Midbrain (tissue), 1 donor: ENCODE results near the gene VAV1.
"Not testable (repeated sequence)": the region's sequence is repeated elsewhere in the genome, so short reads cannot be mapped to it uniquely, and the experiment has no call there.

Source experiments
- DNase-seq: peaks from one replicate; lab custom pipeline; 2025; lab: John Stamatoyannopoulos, UW

VAV1 gene

DNA sequence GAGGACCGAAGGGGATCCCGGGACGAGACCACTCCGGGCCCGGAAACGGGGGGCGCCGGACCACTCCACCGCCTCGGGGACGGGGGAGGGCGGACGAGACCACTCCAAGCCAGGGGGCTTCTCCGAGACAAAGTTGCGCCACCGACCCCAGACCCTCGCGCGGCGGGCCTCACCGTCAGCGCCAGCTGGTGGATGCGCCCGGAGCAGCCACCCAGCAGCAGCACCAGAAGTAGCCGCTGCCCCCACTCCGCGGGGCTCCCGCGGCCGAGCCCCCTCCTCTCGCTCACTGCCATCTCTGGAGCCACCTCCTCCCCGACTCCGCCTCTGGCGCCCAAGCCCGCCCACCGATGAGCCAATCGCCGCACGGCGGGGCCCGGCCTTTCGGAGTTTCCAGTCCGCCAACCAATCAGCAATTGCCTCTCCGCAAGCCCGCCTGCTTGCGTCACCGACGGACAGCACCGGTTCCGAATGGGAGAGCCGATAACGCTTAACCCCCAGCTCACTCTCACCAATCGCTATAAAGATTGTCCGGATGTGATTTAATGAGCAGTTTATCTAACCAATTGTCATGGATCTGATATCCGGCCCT lies 35.1 kb upstream of the VAV1 start, which contains the start of gene GPR108:
Gene GPR108 (minus strand): TSS at position 297 of the 589 bp plus-strand sequence. CDS start 4 bp downstream, at position 293.
- peak; percentile 100 for DNase-seq

DNA sequence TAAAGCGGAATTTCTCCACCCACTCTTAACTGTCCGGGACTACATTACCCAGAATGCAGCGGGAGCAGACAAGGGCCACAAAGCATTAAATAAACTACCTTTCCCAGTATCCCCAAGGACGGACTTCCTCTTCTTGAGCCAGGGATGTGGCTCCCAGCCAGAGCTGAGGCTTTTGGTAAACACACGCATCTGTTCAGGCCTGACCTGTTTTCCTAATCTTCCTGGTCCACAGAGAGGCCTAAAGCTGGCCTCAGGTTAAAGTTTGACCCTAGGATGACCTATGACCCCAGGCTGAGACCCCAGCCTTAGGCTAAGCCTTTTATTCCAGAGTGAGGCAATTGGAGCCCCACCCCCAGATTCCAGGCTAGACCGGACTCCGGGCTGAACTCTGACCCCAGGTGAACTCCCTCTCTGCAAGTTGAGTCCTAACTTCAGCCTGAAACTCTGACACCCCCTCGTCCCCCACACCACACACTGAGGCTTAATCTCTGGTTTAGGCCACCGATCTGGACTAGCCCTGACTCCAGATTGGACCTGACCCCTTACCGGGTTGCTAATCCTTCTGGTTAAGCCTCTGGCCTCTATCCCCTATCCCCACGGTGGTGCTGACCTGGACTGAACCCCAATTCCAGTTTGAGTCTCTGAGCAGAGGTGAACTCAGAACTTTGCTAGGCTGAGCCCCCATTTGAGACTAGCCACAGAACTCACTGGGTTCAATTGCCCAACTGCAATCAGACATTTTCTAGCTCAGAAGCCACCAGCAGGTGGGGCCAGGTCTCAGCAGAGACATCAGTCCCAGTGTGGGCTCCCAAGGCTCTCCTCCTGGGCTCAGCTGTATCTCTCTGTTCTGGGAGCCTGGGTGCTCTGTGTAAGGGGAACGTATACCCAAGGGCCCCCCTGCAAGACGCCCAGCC lies 34.4 kb upstream of the VAV1 start:
- DNase-seq: peak; percentile 75

DNA sequence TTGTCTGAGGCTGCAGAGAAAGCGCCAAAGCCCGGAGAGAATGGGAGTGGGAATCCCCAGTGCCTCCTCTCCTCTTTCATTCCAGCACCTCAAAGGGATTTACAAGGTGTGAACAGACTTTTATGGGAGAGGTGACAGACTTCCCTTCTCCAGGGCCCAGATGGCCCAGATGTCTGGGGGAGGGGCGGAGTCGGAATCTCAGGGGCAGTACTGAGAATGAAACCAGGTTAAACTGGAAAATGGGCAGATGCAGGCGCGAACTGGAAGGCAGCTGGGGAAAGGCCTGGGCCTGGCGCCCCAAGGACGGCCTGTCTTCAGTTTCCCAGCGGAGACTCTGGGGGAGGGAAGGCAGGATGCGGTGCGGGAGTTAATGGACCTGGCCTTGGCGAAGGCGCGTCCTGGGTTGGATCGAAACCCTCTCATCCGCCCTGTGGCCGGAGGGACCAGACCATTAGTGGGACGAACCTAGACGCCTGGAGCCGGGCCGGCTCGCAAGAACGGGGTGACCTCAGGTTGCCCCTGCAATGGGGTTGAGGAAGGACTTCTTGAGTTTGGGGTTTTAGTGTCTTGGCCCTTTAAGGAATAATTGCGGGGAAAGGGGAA lies 33.6 kb upstream of the VAV1 start:
- DNase-seq: peak; percentile 48

DNA sequence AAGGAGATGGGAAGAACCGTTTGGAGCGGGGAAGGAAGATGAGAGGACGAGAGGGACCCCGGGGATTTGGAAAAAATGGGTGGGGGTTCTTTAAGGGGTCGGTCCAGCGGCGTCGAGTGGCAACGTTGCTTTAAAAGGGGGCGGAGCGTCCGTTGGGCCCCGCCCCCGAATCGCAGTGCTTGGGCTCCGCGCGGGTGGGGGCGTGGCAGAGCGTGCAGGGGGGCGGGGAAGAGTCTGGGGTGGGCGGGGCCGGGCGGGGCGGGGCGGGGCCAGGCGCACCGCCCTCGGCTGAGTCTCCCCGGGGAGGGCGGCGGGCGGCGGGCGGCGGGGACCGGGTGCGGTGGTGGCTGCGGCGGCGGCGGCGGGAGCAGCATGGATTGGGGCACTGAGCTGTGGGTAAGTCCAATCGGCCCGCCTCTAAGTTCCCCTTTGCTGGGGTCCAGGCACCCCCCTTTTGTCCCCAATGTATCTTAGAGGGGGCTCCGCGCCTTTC lies 33.1 kb upstream of the VAV1 start, which contains the start of gene TRIP10:
Gene TRIP10 (plus strand): TSS at position 291 of the 493 bp plus-strand sequence. CDS start 82 bp downstream, at position 373.
- DNase-seq: peak; percentile 87

DNA sequence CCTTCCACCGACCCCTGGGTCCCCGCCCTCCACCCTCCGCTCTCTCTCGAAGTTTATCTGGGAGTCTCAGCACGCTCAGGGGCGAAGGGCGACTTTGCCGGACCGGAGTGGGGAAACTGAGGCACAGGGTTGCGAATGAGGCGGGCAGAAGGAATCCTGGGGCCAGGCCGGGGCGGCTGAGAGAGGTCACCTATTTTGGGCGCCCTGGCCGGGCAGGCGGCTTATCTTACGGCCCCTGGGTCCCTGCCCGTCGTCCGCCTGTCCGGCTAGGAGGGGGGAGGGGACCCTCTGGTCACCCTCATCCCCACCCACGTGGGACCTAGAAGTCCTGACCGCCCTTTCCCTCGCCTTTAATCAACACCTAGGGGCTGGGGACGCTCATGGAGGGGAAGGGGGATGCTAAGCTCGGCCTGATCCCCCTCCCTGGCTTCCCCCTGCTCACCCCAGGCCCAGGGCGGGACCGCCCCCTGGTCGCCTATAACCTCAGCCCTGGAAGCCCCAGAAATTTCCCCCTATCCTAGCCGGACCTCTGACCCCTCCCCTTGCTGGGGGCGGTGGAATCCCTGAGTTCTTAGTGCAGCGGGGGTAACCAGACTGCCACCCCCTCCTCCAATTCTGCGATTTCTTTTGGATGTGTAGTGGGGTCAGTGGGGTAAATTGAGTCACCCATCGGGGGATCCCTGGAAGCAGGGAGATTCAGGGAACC lies 32.5 kb upstream of the VAV1 start:
- no peak for DNase-seq

DNA sequence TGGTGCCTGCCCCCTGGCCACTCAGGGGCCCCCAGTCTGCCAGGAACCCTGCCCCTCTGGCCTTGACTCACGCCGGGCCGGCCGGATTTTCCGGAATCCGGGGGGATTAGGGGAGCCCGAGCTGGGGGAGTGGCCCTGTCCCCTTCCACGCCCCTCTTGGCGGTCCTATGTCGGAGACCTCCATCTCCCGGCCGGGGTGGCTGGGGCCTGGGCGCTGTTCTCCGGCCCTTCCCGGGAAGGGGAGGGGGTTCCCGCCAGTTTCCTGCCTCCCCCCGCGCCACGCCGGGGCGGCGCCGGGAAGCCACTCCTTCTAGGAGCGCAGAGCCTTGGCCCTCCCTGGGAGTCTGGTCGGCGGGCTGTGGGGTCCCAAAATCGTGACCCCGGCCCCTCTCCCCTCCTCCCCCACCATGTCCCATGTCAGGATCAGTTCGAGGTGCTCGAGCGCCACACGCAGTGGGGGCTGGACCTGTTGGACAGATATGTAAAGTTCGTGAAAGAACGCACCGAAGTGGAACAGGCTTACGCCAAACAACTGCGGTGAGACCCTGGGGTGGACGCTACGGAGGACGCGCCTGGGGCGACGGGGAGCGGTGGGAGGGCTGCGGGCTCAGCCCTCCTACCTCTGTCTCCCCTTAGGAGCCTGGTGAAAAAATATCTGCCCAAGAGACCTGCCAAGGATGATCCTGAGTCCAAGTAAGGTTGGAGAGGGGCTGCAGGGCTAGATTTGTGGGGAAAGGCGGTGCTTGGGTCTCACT lies 31.7 kb upstream of the VAV1 start:
- DNase-seq: peak; percentile 1

DNA sequence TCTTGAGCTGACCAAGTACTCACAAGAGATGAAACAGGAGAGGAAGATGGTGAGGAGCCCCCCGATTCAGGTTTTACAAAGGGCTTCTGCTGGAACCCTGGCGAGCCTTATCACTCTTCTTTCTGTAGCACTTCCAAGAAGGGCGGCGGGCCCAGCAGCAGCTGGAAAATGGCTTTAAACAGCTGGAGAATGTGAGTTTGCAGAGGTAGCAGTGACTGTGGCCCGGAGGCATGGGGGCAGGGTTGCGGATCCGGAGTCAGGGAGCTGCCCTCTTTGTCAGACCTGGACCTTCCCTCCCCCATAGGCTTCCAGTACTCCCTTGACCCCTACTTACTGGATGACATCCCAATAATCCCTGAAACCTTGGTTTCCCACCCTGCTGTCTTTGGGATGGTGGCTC lies 29.4 kb upstream of the VAV1 start:
- DNase-seq: no peak

DNA sequence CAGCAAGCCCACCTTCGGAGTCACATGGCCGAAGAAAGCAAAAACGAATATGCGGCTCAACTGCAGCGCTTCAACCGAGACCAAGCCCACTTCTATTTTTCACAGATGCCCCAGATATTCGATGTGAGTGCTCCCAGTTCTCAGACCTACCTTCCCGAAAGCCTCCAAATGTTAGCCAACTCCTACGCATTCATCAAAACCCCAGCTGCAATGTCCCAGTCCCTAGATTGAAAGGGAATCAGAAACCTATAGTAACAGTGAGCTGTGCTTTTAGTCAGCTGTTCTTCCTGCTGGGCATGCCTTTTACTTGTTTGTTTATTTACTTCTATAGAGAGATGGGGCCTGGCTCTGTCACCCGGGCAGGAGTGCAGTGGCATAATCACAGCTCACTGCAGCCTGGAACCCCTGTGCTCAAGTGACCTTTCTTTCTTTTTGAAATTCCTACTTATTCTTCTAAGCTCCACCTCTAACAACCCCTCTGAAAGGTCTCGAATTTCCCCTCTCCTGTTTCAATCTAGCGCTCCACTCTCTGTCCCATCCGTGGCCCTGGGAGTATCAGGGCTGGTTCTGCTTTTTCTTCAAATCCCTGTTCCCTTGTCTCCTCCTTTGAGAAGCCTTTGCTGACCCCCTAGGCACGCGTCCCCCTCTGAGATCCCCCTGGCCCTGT lies 28.7 kb upstream of the VAV1 start:
- DNase-seq: no peak

DNA sequence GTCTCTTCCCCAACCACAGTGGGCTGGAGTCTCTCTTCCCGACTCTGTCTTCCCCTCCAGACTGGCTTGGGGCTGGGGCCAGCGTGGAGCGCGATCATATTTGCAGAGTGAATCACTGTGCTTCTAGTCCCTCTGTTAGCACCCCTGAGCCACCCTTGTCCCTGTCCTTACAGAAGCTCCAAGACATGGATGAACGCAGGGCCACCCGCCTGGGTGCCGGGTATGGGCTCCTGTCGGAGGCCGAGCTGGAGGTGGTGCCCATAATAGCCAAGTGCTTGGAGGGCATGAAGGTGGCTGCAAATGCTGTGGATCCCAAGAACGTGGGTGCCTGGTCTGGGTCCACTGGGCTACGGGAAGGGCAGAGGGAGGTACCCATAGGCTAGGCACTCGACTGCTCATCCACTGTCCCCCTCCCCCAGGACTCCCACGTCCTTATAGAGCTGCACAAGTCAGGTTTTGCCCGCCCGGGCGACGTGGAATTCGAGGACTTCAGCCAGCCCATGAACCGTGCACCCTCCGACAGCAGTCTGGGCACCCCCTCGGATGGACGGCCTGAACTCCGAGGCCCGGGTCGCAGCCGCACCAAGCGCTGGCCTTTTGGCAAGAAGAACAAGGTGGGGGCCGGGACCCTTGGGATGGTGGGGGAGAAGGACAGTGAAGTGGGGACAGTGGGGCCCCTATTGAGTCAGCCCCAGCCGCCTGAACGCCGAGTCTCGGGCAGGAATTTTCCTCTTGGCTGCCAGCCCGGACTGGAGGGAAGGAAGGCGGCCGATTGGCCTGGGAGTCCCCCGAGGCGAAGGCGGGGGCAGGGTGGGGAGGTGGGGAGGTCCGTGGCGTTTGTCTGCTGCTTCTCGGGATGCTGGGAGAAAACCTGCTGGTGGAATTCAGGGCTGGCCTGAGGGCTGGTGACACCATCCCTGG lies 27.9 kb upstream of the VAV1 start:
- DNase-seq: peak; percentile 77

DNA sequence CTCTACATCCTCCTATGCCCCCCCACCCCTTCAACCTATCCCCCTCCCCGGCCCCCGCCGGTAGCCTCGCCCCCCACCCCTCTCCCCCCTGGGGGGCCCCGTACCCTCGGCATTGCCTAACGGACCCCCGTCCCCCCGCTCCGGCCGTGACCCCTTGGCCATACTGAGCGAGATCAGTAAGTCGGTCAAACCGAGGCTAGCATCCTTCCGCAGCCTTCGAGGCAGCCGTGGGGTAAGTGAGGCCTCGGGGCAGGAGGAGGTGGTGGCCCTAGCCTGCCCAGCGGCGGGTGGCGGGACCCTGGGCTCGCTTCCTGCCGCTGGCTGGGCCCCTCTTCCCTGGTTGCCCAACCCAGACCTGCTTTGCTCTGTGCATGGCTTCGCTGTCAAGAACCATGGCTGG lies 26.5 kb upstream of the VAV1 start:
- no peak for DNase-seq

DNA sequence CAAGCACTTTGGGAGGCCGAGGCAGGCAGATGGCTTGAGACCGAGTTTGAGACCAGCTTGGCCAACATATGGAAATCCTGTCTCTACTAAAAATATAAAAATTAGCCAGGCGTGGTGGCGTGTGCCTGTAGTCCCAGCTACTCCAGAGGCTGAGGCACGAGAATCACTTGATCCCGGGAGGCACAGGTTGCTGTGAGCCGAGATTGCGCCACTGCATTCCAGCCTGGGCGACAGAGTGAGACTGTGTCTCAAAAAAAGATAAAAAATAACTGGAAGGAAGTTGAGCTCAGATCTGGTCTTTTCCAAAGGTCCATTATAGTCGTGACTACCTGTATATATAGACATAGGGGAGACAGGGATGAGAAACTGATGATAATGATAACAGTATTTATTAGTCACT lies 24.0 kb upstream of the VAV1 start:
- DNase-seq: not testable (repeated sequence)

DNA sequence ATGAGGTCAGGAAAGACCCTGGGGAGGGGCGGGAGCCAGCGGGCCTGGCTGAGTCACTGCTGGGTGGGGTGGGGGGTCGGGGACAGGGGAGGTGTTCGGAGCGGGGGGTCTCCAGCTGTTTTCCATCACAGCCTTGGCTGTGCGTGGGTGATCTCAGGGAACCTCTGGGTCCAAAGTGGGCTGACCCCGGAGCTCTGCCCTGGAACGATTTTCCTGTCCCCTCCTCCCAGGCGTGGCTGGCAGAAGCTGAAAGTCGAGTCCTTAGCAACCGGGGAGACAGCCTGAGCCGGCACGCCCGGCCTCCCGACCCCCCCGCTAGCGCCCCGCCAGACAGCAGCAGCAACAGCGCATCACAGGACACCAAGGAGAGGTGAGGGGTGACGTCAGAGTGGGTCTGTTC lies 22.4 kb upstream of the VAV1 start:
- DNase-seq: no peak

DNA sequence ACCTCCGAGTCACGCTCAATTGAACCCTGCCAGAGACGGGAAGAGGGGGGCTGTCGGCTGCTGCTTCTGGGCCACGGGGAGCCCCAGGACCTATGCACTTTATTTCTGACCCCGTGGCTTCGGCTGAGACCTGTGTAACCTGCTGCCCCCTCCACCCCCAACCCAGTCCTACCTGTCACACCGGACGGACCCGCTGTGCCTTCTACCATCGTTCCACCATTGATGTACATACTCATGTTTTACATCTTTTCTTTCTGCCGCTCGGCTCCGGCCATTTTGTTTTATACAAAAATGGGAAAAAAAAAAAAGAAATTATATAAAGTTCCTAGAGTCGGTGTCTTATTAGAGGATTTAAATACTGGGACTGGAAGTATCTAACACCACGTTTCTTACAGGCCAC lies 21.3 kb upstream of the VAV1 start:
- no peak for DNase-seq

DNA sequence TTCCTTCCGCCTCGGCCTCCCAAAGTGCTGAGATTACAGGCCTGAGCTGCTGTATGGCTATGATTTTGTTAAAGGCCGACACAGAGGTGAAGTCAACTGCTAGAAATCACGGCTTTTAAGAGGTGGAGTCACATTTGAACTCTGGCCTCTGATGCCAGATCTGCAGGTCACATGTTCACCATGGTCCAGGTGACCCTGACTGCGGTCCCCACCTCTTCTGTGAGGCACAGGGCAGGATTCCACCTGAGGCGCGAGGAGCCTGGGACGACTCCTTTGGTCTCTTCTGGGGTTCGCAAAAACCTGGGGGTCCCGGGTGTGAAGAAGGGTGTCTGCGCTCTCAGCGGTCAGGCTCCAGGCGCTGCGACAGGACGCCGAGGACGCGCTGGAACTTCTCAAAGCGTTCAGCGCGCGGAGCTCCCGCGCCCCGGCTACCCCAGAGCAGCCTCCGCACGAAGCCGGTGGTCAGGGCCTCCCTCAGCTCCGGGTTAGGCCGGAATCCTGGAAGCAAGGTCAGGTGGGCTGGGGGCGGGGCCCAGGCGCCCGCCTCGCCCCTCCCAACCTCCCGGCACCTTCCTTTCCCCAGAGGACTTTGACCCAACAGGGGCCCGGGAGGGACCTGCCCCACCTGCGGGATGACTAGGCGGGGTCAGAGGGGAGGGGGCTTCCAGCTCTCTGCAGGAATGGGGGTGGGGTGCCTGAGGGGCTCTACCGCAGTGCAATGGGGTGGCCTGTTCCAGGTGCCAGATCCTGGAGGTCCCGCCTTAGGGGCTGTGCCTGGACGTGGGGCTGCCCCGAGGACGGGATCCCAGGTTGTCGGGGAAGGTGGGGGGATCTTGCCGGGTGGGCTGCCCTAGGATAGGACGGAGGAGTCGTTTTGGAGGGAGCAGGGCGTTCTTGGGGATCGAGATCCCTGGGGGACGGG lies 20.0 kb upstream of the VAV1 start:
- no peak for DNase-seq

DNA sequence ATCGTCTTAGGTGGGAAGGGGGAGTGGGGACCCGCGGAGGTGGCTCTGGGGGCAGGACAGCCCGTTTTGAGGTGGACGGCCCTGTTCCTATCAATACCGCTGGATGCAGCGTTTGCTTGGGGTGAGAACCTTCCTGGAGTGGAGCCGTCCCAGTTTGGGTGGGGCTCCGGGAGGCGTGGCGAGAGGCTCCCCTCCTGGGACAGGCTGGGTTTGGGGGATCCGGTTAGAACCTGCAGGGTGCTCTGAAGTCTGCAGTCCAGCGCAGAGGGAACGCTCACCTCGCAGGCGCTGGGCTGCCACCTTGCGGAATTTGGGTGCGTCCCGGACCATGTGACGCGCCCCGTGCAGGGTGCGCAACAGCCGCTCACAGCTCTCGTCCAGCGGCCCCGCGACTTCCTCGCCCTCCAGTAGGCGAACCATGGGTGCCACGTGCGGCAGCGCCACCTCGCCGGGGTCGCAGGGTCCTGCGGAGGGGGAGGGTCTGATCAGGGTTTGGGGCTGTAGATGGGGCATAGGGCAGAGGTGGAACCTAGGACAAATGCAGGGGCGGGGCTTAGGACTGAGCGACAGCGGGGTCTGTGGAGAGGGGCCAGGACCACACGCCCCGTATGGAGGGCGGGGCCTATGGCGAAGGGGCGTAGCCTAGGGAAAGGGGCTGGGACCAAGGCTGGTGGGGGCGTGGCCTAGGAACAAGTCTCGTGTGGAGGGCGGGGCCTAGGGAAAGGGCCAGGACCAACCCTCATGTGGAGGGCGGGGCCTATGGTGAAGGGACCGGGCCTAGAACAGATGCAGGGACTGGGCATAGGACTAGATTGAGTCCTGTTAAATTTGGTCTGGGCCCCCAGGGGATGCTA lies 19.1 kb upstream of the VAV1 start:
- no peak for DNase-seq

DNA sequence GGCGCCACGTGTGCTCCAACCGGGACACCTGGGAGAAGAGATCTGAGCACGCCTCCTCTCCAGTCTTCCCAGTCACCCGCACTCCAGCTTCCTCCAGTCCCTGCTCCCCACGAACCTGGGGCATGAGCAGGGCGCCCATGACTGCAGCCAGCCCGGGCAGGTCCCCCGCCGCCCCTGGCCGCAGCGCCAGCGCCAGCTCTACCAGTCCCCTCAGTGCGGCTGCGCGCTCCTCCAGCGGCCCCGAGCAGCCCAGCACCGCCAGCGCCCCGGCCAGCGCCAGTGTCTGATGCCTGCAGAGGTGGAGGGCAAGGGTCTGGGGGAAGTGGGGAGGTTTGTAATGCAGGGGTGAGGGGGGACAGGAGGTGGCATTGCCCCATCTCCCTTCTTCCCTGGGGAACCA lies 18.4 kb upstream of the VAV1 start:
- no peak for DNase-seq

DNA sequence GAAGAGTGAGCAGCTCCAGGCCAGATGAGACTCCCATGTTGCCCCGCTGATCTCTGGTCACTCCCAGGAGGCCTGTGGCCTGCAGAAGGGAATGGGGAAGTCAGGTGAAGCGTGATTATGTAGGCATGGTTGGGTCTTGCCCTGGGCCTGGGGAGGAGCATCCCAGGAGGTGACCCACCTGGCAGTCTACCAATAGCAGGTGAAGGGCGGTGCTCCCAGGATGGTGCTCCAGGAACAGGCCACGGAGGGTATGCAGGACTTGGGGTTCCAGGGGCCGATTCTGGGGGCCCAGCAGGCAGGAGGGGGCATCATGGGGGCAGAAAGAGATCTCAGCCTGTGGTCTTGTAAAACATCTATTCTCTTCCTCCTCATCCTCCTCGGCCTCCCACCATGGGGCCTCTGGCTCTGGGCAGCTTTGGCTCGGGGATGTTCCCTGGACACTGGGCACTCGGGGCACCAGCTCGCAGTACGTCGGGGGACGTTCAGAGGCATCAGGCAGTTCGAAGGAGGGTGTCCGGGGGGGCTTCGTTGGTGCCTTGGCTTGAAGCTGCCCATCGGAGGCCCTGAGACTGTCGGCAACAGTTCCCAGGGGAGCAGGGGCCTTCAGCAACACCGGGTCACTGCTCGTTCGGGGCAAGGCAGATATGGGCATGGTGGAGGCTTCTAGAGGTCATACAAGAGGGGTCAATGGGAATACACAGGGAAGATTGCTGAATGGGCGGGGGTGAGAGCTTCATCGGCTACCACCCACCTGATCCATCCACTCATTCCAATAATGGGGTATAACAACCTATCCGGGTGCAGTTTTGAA lies 17.6 kb upstream of the VAV1 start:
- DNase-seq: no peak
